Erythroblast (primary cell): ENCODE data around the gene HECW1.

Source experiments
- GATA1 ChIP-seq: IDR thresholded peaks from 2 replicates; pipeline ENCODE4 v1.6.1; 2011; ENCODE audit warnings: low read depth, mild to moderate bottlenecking, control low read depth, low read length, moderate library complexity
- POLR2A ChIP-seq: IDR thresholded peaks from 2 replicates; pipeline ENCODE4 v1.6.1; 2011; ENCODE audit warnings: mild to moderate bottlenecking, low read length

DNA sequence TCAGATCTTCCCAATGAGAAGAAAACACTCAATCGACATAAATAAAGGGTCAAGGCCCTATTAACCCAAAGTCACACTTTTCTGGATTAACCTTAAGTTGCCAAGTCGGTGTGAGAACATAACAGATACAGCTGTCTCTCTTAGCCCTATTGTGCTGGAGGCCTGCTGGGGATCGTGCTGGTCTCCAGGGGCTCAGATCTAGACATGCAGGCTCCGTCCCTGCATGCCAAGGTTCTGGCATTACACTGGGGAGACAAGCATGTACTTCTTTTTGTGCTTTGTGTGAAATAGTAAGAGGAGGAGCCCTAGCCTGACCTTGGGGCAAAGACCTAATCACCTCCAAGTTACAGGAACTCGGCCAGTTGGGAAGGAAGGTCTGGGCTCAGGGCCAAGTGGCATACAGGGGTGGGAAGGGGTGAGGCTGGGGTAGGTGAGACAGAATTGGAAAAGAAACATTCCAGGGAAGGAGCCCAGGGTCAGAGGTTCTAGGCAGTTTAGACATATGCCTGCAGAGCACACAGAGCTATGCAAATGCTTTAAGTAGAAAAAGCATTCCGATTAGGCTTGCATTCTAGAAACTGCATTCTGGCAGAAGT is 216.4 kb downstream of the HECW1 start:
- TF ChIP-seq POLR2A = no peak
- TF ChIP-seq GATA1 = no peak
